Glomerular endothelial cell (primary cell): ENCODE measurements around the gene RHBDL1. TPM values are rescaled to one million over a fixed set of nuclear protein-coding genes. Genes with fewer than 3 reads are reported as not detected.

Experiments used
- DNase-seq: peaks from one replicate; pipeline ENCODE4 v3.0.0-alpha.2; 2011; ENCODE audit warnings: low read depth, low spot score; ENCODE audit errors: extremely low read depth
- total RNA-seq: library from RNA; depleted of rRNA; stranded (reverse); fragments of >200 nt; gene quantifications from 2 replicates; pipeline ENCODE4 v1.2.3, GENCODE V29; 2015

RHBDL1 gene
- 0.34 and 1.6 TPM in 2 replicates for total RNA-seq

DNA sequence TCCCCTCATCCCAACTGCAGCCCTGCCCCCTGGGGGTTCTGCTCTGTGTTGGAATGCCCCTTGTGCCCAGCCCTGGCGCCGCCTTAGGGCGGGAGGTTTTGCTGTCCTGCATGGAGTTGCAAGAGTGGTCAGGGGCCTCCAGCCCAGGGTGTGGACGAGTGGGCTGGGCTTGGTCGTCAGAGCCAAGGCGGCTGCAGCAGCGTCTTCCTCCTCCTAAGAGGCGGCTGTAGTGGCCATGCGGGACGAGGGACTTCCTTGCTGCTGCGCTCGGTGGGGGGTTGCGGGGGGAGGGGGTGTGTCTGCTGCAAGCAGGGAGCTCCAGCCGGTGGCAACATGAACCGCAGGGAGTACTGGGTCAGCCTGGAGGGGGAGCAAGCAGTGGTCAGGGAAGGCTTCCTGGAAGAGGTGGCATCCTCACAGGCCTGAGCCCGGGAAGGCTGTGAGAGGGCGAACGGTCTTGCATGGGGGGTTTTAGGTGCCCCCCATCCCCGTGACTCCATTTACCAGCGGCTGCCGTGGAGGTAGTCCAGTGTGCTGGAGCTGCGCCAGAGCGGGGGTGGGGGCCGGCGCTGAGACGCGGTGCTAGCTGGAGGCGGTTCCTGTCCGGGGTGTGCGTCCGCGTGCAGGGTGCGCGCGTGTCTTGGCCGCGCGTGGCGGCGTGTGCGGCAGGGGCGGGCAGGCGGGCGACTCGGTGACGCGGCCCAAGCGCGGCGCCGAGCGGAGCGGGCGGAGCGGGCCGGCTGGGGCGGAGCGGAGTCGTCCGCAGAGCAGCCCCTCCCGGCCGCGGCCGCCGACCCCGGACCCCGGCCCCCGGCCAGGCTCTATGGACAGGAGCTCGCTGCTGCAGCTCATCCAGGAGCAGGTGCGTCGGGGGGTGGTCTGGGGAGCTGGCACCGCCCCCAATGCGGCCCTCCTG lies at the start of gene RHBDL1:
Gene RHBDL1, plus strand, starts transcription at position 704 of the 916 bp plus-strand sequence. Its CDS starts 120 bp downstream, at position 824.
- no peak for DNase-seq

DNA sequence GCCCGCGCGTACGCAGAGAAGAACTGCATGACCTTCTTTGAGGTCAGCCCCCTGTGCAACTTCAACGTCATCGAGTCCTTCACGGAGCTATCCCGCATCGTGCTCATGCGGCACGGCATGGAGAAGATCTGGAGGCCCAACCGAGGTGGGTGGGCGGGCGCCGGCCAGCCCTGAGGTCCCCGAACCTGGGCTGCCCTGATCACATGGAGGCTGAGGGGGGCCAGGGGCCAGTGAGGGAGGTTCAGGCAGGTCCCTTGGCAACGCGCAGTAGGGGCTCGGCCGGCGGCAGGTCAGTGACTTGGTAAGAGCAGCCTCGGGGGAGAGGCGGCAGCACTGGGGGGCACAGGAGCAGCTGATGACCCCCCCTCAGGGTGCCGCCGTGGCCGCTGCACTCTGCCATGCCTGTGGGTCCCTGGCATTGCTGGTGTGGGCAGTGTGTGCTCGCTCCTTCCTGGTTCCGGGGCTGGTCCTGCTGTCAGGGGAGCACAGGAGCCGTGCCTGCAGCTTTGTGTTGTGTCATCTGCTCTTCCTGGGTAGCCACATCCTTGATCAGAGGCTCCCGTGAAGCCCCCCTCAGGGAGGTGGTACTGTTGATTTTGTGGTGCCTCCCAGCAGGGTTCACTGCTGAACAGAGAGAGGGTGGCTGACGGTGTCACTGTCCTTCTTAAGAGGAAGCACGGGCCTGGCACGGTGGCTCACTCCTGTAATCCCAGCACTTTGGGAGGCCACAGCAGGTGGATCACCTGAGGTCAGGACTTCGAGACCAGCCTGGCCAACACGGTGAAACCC lies 49.3 kb upstream of the RHBDL1 start:
- DNase-seq = no peak

DNA sequence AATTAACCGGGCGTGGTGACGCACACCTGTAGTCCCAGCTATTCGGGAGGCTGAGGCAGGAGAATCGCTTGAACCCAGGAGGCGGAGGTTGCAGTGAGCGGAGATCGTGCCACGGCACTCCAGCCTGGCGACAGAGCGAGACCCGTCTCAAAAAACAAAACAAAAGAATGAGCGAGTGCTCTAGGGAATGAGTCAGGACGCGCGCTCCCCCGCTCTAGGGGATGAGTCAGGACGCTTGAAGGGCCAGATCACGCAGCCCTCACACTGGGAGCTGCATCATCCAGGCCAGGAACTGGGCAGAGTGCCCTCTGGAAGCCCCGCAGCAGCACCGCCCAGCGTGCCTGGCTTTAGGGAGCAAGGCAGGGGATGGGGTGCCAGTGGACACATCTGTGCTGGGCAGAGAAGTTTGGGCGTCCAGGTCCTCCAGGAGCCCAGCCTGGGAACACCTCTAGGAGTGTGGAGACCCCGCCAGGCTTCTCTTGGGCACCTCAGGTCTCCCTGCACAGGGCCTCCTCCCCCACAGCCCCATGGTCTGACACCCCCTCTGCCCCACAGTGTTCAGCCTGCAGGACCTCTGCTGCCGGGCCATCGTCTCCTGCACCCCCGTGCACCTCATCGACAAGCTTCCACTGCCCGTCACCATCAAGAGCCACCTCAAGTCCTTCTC lies 48.6 kb upstream of the RHBDL1 start:
- DNase-seq = peak; percentile 42

DNA sequence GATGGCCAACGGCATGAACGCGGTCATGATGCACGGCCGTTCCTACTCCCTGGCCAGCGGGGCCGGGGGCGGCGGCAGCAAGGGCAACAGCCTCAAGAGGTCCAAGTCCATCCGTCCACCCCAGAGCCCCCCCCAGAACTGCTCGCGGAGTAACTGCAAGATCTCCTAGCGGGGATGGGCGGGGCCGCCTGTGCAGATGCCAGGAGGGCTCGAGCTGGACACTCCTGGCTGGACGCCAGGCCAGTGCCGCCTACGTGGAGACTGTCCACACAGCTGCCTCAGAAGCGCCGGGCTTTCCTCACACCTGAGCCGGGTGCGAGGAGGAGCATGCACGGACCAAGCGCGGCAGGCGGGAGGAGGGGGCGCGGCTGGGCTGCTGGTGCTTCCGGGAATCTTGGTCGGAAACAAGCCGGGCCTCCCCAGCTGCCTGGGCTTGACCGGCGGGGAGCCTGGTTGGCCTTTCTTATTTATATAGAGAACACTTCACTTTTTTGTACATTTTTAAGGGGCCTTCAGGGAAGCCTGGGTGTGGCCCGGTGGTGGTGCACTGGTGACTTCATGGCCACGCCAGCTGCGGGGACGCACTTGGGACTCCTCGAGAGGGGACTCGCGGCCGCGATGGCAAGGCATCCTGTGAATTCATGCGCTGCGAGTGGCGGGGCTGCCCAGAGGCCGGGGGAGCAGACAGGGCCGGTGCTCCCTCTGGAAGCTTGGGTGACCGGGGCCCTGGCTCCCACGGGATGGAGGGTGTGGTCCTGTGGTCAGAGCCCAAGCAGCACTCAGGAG lies 47.8 kb upstream of the RHBDL1 start:
- no peak for DNase-seq

DNA sequence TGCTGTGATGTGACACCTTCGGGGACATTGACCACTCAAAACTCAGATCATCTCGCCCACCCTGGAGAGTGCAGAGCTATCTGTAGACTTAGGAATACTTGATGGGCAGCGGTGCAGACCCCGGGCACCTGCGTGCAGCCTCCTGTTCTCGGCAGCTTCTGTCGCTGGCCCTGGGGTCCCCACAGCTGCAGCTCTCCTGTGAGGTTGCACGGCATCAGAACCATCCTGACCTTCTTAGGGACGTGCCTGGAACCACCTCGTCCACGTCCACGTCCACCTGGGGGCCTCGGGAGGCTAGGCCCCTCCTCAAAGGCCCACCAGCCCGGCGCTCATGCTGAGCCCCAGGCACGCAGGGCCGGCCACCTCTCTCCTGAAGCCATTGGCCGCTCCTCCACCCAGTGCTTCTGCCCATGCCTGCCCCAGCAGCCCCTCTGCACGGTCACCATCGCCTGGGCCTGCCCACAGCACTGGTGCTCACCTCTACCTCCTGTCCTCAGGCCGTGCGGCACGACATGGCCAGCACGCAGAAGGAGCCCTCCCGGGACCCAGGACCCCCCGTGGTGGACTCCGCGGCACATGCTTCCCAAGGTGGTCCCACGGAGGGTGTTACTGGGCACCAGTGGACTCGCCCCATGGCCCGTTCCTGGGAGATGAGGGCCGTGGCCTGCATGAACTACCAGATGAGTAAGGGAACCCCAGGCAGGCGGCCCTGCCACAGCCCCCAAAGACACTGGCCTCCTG lies 47.0 kb upstream of the RHBDL1 start:
- DNase-seq = no peak

DNA sequence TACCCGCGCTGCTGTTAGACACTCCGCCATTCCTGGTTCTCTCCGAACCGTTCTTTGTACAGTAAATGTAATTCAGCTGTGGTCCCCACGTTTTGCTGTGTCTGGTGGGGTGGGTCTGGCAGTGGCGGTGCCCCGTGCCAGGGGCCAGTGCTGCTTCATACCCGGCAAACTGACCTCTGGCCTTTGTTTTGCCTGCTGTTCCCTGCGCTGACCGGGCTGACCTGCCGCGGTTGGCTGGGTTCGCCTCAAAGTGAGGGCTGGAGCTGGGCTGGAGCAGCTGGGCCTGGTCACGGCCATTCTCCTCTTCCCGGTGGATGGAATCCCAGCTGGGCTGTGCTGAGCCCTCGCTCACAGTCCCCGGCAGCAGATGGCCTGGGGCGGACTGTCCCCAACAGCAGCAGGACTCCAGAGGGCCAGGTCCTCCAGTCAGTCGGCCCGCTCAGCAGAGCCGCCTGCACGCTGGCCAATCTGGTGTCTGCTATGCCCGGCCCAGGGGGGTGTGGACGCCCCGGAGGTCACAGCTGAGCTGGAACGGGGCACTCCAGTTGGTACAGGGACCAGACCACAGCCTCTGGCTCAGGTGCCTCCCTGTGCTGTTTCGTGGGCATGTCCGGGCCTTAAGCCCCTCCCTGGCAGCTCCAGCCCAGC lies 46.2 kb upstream of the RHBDL1 start:
- no peak for DNase-seq

DNA sequence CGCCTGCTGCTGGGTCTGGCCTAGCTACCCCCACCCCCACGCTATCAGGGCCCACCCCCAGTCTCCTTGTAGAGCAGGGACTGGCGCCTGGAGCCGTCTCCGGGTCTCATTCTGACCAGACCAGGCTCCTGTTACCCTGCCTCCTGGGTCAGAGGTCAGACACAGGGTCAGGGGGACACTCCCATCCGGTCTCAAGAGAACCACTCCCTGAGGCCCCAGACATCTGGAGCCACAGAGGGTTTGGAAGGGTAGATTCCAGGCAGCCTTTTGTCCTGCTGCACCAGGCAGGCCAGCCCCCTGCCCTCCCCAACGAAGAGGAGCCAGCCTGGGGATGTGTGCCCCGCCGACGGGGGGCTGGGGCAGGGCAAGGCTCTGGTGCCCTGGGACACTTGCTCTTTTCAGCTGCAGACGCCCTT lies 45.6 kb upstream of the RHBDL1 start:
- DNase-seq = no peak

DNA sequence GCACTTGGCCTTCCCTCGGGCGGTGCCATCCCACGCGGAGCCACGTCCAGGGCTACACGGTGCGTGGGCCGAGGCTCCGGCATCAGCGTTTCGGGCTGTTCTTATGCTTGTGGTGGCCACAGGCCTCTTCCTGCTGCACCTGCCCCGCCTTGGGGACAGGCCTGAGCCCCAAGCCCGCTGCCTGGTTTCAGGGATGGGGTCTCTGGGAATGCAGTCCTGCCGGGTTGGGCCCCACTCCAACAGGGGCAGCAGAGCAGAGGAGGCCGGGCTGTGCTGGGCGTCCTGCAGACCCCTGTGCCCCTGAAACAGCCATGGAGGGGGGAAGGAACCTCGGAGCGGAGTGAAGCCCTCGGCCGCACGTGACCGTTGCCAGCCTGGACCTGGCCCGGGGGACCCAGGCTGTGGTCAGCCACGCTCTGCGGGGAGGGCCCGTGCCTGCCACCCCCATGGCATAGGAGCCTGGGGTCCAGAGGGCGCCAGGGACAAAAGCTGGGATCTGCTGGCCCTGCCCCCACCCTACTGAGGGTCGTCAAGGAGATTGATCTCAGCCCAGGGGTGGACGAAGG lies 45.1 kb upstream of the RHBDL1 start:
- DNase-seq = no peak

DNA sequence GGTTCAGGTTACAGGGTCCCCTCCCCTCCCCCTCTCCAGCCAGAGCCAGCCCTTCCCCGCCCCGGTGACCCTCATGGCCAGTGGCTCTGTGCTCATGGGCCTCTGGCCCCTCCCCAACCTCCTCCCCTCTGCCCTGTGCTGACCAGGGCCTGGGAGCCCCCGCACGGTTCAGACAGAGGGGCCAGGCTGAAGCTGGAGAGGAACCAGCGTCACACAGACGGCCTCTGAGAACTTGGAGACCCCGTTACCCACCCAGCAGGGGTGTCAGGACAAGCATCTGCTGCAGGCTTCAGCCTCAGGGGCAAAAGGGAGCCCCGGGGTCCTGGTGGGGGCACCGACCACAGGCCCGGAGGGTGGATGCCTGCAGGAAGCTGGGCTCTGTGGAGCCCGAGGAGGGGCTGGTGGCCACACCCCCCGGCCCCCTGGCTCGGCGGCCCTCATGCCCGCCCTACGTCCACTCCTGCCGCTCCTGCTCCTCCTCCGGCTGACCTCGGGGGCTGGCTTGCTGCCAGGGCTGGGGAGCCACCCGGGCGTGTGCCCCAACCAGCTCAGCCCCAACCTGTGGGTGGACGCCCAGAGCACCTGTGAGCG lies 44.6 kb upstream of the RHBDL1 start, which contains the start of gene WFIKKN1:
Gene WFIKKN1, plus strand, starts transcription at position 171 of the 591 bp plus-strand sequence. Its CDS starts 269 bp downstream, at position 440.
- no peak for DNase-seq

DNA sequence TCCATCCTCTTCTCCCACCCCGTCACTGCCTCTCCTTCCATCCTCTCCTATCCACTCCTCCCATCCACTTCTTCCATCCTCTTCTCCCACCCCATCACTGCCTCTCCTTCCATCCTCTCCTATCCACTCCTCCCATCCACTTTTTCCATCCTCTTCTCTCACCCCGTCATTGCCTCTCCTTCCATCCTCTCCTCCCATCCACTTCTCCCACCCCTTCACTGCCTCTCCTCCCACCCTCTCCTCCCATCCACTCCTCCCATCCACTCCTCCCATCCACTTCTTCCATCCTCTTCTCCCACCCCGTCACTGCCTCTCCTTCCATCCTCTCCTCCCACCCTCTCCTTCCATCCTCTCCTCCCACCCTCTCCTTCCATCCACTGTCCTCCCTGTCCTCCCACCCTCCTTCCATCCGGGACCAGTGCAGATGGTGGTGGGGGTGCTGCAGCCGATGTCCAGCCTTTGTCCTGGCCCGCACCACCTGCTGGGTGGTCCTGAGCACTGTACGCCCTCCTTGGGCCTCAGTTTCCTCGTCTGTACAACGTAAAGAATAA lies 43.6 kb upstream of the RHBDL1 start:
- no peak for DNase-seq

DNA sequence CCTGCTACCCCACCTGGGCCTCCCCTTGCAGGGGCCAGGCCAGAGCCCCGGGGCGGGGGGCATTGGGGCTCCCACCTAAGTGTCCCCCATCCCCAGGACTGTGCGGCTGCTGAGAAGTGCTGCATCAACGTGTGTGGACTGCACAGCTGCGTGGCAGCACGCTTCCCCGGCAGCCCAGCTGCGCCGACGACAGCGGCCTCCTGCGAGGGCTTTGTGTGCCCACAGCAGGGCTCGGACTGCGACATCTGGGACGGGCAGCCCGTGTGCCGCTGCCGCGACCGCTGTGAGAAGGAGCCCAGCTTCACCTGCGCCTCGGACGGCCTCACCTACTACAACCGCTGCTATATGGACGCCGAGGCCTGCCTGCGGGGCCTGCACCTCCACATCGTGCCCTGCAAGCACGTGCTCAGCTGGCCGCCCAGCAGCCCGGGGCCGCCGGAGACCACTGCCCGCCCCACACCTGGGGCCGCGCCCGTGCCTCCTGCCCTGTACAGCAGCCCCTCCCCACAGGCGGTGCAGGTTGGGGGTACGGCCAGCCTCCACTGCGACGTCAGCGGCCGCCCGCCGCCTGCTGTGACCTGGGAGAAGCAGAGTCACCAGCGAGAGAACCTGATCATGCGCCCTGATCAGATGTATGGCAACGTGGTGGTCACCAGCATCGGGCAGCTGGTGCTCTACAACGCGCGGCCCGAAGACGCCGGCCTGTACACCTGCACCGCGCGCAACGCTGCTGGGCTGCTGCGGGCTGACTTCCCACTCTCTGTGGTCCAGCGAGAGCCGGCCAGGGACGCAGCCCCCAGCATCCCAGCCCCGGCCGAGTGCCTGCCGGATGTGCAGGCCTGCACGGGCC lies 42.8 kb upstream of the RHBDL1 start:
- DNase-seq = no peak

DNA sequence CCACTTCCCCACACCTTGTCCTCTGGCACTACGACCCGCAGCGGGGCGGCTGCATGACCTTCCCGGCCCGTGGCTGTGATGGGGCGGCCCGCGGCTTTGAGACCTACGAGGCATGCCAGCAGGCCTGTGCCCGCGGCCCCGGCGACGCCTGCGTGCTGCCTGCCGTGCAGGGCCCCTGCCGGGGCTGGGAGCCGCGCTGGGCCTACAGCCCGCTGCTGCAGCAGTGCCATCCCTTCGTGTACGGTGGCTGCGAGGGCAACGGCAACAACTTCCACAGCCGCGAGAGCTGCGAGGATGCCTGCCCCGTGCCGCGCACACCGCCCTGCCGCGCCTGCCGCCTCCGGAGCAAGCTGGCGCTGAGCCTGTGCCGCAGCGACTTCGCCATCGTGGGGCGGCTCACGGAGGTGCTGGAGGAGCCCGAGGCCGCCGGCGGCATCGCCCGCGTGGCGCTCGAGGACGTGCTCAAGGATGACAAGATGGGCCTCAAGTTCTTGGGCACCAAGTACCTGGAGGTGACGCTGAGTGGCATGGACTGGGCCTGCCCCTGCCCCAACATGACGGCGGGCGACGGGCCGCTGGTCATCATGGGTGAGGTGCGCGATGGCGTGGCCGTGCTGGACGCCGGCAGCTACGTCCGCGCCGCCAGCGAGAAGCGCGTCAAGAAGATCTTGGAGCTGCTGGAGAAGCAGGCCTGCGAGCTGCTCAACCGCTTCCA lies 42.0 kb upstream of the RHBDL1 start:
- no peak for DNase-seq

DNA sequence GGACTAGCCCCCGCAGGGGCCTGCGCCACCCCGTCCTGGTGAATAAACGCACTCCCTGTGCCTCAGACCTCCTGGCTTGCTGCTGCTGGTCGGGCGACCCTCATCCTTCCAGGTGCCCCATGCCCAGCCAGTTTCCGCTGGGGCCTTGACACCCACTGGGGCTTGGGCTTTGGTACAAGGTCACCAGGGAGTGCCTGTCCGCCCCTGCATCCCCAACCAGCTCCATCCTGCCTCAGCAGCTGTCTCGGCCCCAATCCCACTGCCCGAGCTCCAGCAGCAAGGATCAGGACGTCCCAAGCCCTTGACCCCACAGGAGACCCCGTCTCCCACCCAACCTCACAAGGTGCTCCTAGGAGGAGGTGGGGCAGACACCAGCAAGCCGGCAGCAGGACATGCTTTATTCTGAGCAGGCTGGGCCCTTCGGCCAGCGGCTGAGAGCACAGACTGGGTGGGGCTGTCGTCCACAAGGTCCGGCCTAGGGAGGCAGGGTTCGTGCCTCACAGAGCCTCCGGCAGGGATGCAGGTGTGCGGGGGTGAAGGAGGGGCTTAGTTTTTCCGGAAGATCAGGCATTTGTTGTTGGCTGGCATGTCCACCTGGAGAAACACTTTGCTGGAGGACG lies 41.3 kb upstream of the RHBDL1 start:
- DNase-seq = no peak

DNA sequence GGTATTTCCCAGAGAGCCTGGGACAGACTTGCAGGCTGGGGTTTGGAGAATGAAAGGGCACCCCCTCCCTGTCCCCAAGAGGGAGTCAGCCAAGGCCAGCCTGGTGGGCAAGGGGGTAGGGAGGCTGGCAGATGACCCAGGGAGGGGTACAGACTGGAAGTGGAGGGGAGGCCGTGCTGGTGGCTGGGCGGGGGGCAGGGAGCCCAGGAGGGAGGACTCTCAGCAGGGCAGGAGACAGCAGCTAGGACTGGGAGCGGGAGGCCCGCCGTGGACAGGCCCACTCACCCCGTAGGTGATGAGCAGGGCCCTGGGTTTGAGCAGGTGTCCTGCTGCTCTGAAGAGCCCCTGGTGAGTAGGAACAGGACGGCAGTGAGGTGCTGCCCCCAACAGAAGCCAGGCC lies 40.5 kb upstream of the RHBDL1 start:
- no peak for DNase-seq

DNA sequence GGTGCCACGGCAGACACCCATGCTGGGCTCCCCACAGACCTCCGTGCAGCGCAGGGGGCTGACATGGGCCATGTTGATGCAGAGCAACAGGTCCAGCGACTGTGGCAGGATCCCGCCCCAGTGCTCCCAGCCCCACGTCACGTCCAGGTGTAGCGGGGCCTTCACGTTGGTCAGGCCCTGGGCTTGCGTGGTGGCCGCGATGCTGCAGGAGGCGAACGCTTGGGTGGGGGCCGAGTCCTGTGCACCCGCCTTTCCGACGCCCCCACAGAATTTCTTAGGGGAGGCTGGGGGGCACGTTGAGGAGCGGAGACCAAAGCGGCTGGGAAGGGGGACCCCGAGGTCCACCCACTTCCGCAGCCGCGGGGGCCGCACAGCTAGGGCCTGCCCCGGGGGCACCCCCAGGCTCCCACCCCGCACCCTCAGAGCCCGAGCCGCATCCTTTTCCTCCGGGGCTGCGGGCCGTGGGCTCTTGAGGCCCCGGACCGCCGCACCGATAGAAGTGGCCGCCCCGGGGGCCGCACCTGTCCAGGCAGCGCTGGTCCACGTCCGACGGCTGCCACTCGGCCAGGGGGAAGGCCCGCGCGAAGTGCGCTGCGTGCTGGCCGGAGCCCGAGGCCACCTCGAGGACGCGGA lies 39.8 kb upstream of the RHBDL1 start:
- DNase-seq = no peak
